ENCODE results near the gene CACNA1E. TPM values are rescaled to one million over a fixed set of nuclear protein-coding genes. Genes with fewer than 3 reads are reported as not detected.

CACNA1E gene
- total and polyA plus RNA-seq, 2 donors (not counting 1 experiment from before 2014, with no cell fraction given): 0.37 to 0.40 TPM

DNA sequence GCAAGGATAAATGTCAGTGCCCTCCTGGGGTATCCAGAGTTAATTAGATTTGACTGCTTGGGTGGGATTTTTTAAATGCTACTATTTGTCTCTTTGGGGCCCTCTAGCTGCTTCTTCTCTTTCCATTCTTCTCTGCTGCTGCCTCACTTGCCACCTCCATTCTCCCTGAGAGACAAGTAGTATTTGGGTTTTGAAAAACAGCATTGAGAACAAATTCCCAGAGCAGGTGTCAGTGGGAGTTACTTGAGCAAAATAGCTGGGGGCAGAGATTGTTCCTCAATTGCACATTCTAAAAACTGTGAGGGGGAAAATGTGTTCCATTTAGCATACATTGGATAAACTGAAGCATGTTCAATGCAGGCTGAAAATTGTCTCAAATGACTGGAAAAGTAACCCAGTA, 286.5 kb downstream of the CACNA1E start:
- Mint-ChIP-seq H3K27me3 (peaks cover 5% of the 10 kb centered on the region), H3K4me3 (no peak overlapping the region), H3K4me1 (no peaks in the 10 kb centered on the region), H3K9me3 (ENCODE audit: insufficient read depth) (no peaks in the 10 kb centered on the region), H3K27ac (no peak overlapping the region)
- ChIA-PET POLR2A (no interaction called here), CTCF (no interaction called here)
- no peak overlapping the region for H3K9ac ChIP-seq (ENCODE audit: low read length)
- no peaks in the 10 kb centered on the region for H3K79me2 ChIP-seq (ENCODE audit: control insufficient read depth, insufficient read depth, low read length)
- no peaks in the 10 kb centered on the region for H4K20me1 ChIP-seq (ENCODE audit: control insufficient read depth, insufficient read depth, low read length, poor library complexity, severe bottlenecking)
- TF ChIP-seq EZH2 (IDR thresholded peaks at IDR 0.05; ENCODE audit: borderline replicate concordance, insufficient read depth, low read depth, low read length, poor library complexity, severe bottlenecking): no peak
- TF ChIP-seq, protein P1, sequence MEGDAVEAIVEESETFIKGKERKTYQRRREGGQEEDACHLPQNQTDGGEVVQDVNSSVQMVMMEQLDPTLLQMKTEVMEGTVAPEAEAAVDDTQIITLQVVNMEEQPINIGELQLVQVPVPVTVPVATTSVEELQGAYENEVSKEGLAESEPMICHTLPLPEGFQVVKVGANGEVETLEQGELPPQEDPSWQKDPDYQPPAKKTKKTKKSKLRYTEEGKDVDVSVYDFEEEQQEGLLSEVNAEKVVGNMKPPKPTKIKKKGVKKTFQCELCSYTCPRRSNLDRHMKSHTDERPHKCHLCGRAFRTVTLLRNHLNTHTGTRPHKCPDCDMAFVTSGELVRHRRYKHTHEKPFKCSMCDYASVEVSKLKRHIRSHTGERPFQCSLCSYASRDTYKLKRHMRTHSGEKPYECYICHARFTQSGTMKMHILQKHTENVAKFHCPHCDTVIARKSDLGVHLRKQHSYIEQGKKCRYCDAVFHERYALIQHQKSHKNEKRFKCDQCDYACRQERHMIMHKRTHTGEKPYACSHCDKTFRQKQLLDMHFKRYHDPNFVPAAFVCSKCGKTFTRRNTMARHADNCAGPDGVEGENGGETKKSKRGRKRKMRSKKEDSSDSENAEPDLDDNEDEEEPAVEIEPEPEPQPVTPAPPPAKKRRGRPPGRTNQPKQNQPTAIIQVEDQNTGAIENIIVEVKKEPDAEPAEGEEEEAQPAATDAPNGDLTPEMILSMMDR (IDR thresholded peaks at IDR 0.05): no peak
- no peaks in the 10 kb centered on the region for H3K36me3 ChIP-seq (replicated peaks in 1 of 2; ENCODE audit: control extremely low read depth in 1 of 2, control insufficient read depth in 1 of 2, extremely low read depth in 1 of 2, insufficient read depth in 2 of 2, low read length in 1 of 2)
- no peaks in the 10 kb centered on the region for H3K9me3 ChIP-seq (ENCODE audit: control extremely low read depth in 1 of 3, control insufficient read depth in 2 of 3, insufficient read depth in 1 of 3, low read length in 2 of 3)
- H3K4me3 ChIP-seq (ENCODE audit: control extremely low read depth in 1 of 5, extremely low read depth in 1 of 5, insufficient read depth in 1 of 5, low read depth in 2 of 5, low read length in 4 of 5): no peak overlapping the region
- DNase-seq: no peak
- H3K27me3 ChIP-seq (replicated peaks in 1 of 4; ENCODE audit: control extremely low read depth in 1 of 4, control insufficient read depth in 3 of 4, insufficient read depth in 4 of 4, low read length in 3 of 4): no peaks in the 10 kb centered on the region
- no peaks in the 10 kb centered on the region for H3K4me1 ChIP-seq (ENCODE audit: control insufficient read depth in 2 of 2, insufficient read depth in 2 of 2, low read length in 2 of 2)
- no peak overlapping the region for H3K4me2 ChIP-seq (replicated peaks; ENCODE audit: low read depth, low read length, poor library complexity, severe bottlenecking)
- no peak overlapping the region for H3K27ac ChIP-seq (ENCODE audit: low read length in 2 of 2)
- no peak for ATAC-seq (ENCODE audit: low read depth)
- no peak overlapping the region for H2AFZ ChIP-seq (ENCODE audit: insufficient read depth, low read depth, low read length, poor library complexity, severe bottlenecking)
- intact Hi-C loops (cut with micrococcal nuclease): no loop called here

DNA sequence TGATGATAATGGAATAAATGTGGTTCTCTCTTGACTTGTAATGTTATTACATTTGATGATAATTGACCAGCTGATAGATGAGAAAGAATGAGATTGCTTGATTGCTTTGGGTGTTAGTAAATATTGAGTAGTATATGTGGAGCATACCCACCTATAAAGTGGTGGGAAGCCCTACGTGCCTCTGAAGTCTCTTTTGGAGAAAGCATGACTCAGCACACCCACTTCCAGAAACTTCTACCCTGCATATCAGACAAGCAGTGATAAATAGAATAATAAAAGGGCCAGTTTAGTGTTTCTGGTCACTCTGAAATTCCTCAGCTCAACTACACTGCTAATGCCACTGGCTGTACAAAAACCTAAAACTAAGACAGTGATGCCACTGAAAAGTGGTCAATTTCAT, 289.4 kb downstream of the CACNA1E start:
- Histone ChIP-seq H2AFZ (ENCODE audit: insufficient read depth, low read depth, low read length, poor library complexity, severe bottlenecking) (no peak overlapping the region), H3K79me2 (ENCODE audit: control insufficient read depth, insufficient read depth, low read length) (no peaks in the 10 kb centered on the region), H3K4me3 (ENCODE audit: control extremely low read depth in 1 of 5, extremely low read depth in 1 of 5, insufficient read depth in 1 of 5, low read depth in 2 of 5, low read length in 4 of 5) (no peak overlapping the region), H4K20me1 (ENCODE audit: control insufficient read depth, insufficient read depth, low read length, poor library complexity, severe bottlenecking) (no peaks in the 10 kb centered on the region), H3K4me2 (replicated peaks; ENCODE audit: low read depth, low read length, poor library complexity, severe bottlenecking) (no peak overlapping the region), H3K9ac (ENCODE audit: low read length) (no peak overlapping the region), H3K36me3 (replicated peaks in 1 of 2; ENCODE audit: control extremely low read depth in 1 of 2, control insufficient read depth in 1 of 2, extremely low read depth in 1 of 2, insufficient read depth in 2 of 2, low read length in 1 of 2) (no peaks in the 10 kb centered on the region), H3K27me3 (replicated peaks in 1 of 4; ENCODE audit: control extremely low read depth in 1 of 4, control insufficient read depth in 3 of 4, insufficient read depth in 4 of 4, low read length in 3 of 4) (no peaks in the 10 kb centered on the region), H3K4me1 (ENCODE audit: control insufficient read depth in 2 of 2, insufficient read depth in 2 of 2, low read length in 2 of 2) (no peaks in the 10 kb centered on the region), H3K9me3 (ENCODE audit: control extremely low read depth in 1 of 3, control insufficient read depth in 2 of 3, insufficient read depth in 1 of 3, low read length in 2 of 3) (no peaks in the 10 kb centered on the region), H3K27ac (ENCODE audit: low read length in 2 of 2) (no peak overlapping the region)
- Mint-ChIP-seq H3K9me3 (ENCODE audit: insufficient read depth) (no peaks in the 10 kb centered on the region), H3K27me3 (no peaks in the 10 kb centered on the region), H3K27ac (no peak overlapping the region), H3K4me1 (no peaks in the 10 kb centered on the region), H3K4me3 (no peak overlapping the region)
- DNase-seq (no peak), ATAC-seq (ENCODE audit: low read depth) (no peak)
- WGBS (ENCODE audit: insufficient coverage): no CpG with 5 or more reads among the region's 1 CpG
- no peak for TF ChIP-seq EZH2 (IDR thresholded peaks at IDR 0.05; ENCODE audit: borderline replicate concordance, insufficient read depth, low read depth, low read length, poor library complexity, severe bottlenecking)
- TF ChIP-seq, protein P1 (IDR thresholded peaks at IDR 0.05): no peak
- CTCF ChIA-PET: no interaction called here
- POLR2A ChIA-PET: no interaction called here
- intact Hi-C loops (cut with micrococcal nuclease): no loop called here
